ENCODE results near the gene NAA40. TPM values are rescaled to one million over a fixed set of nuclear protein-coding genes. Genes with fewer than 3 reads are reported as not detected.

The NAA40 gene
- total RNA-seq = 36.9 and 38.0 TPM in 2 replicates

DNA sequence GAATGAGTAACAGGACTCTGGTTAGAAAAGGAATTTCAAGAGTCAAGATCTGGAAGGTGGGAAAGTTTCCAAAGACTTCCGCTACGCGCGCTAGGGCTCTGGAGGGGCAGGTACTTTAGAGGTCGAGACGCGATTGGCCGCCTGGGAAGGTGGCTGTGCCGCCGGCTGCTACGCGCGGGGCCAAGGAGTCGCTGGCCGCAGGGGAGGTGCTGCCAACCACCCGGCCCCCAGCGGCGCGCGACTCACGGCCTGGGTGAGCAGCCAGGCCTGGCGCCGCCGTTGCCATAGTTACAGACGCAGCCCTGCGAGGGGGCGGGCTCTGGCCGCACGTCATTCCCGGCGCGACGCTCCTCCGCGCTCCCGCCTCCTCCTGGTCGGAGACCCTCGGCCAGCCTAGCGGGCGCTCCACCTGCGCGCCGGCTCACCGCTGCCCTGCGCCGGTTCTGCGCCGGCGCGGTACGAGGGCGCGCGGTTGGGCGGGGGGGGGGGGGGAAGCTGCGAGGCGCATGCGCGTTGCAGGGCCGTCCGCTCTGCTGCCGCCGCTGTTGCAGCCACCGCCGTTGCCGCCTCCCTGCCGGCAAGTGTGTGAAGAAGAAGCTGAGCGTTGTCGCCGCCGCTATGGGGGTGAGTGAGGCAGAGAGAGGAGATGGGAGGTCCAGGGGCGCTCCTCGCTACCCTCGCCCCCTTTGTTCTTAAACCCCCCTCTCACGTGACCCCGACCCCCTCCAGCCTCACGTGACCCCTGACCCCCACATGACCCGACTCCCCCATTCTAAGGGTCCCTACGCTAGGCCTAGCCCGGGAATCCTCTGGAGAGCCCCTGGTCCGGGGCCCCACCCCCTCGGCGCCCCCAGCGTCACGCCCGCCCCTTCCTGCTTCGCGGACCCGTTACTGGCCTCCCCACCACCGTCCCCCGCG lies at the start of gene NAA40:
NAA40 (plus strand) TSS at position 524 of the 918 bp plus-strand sequence; CDS start at position 619, 95 bp downstream.
- intact Hi-C loops (cut with micrococcal nuclease) = loop anchor here (1.0 to 2.0 kb wide), 4 partner anchors 22 to 100 kb away; partner anchors contain the start of genes COX8A, OTUB1 and RCOR2

DNA sequence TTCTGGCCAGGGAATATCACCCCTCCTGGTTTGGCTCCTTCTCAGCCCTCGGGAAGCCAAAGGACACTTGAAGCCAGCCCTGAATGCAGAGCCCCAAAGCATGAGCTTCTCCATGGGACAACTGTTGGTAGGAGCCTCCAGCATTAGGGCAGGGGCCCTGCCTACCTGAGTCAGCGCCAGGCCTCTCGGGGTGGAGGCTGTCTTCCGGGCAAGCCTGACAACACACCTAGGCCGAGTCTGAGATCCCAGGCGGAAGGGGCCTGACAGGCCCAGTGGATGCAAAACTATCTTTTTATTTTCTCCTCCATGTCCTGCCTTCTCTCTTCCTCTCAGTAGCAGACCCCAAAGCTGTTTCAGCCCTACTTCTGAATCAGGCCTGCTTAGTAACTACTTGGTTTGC lies 49.5 kb upstream of the NAA40 start:
- intact Hi-C loops (cut with micrococcal nuclease) = no loop called here

DNA sequence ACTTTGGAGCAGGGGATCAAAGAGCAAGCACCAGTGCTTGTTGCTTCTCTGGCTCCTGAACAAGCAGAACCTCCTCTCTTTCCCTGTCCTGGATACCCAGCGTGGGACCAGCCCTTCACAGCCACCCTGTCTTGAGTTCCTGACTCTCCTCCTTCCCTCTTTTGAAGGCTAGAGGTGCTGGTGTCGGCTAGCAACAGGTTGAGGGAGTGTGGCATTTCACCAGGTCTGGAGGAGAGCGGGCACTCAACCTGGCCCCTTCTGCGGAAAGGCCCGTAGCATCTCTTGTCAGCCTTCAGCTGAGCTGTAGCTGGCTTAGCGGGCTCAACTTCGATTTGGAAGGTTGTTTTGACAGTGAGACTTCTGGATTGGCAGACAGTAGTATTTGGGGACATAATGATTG lies 48.4 kb upstream of the NAA40 start:
- intact Hi-C loops (cut with micrococcal nuclease) = no loop called here

DNA sequence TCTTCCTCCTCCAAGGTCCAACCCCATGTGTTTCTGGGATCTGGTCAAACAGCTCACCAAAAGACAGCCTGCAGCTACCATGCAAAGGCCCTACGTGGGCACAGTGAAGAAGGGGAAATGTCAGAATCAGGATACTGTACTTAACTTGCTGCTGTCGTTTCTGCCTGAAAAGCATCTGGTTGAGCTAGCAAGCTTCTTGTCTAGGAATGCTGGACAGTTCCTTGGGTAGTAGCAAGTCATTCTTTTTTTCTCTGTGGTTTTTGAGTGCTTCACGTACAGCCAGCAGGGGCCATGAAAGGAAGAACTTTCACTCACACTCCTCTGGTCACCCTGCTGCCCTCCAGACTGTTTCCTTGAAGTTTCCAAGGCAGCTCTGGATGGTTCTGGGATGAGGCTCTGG lies 46.6 kb upstream of the NAA40 start:
- intact Hi-C loops (cut with micrococcal nuclease) = no loop called here

DNA sequence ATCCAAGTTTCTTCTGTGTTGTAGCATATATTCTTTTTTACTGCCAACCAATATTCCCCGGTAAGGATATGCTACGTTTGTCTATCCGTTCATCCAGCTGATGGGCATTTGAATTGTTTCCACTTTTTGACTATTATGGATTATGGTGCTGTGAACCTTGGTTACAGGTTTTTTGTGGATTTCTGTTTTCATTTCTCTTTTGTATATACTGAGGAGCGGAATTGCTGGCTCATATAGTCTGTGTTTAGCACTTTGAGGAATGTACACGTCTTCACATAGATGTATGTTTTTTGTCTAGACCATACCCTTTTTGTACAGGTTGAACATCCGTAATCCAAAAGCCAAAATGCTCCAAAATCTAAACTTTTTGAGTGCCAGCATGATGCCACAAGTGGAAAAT lies 45.4 kb upstream of the NAA40 start:
- intact Hi-C loops (cut with micrococcal nuclease) = no loop called here

DNA sequence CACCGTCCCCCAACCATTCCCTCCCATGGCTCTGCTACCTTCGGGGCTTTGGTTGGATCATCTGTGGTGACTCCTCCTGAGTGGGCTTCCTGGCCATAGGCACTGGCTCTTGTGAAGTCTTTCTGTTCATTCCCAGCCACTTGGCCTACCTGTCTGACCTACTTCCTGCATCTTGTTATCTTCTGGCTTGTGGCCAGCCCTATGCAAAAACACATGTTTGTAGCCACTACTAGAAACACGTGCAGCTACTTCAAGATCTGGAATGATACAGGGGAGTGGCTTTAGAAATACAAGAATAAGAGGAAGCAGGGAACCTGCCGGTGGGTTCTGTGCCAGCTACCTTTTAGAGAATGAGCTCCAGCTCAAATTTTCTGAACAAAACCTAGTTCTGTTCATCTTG lies 42.7 kb upstream of the NAA40 start:
- intact Hi-C loops (cut with micrococcal nuclease) = no loop called here

DNA sequence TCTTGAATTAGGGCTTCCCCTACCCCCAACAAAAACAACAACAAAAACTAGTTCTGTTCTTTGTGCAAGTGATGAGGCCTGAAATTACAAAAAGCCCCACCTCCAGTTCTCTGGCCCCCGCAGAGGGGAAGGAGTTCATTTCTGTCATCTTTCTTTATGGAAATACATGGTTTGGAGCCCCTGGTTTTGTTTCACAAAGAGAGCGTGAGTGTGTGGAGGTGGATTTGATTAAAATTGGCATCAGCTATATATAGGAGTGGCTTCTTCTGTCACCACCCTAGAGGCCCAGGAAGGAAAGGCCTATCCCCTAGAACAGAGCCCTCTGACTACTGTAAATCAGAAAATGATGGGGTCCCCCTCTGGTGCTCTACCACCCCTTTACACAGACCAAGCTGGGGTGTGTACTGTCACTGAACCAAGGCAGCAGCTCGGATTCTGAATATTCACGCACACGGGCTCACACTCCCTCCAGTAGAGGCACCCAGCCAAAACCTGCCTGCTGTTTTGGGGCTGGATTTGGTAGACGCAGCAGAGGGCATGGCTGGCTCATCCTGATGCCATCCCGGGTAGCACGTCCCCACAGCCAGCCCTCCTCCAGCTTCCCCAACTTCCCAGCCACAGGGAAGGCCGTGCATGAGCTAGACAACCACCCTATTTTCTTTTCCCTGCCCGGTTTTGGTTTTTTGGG lies 41.2 kb upstream of the NAA40 start:
- intact Hi-C loops (cut with micrococcal nuclease) = no loop called here

DNA sequence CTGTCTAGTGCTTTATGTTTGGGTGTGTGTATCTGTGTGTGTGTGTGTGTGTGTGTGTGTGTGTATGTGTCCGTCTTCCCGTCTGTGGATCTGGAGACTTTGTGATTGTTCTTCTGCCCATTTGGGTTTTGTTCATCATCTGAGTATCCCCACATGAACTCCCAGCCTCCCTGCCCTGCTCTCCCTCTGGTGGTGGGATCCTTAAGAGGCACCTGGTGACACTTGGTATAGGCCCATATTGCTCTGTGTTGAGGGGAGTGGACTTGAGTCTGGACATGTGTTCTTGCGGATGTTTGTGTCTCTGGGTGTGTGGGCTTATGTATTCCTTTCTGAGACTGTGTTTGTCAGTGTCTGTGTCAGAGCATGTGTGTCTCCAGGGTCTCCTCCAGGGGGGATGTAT lies 37.1 kb upstream of the NAA40 start:
- intact Hi-C loops (cut with micrococcal nuclease) = no loop called here

DNA sequence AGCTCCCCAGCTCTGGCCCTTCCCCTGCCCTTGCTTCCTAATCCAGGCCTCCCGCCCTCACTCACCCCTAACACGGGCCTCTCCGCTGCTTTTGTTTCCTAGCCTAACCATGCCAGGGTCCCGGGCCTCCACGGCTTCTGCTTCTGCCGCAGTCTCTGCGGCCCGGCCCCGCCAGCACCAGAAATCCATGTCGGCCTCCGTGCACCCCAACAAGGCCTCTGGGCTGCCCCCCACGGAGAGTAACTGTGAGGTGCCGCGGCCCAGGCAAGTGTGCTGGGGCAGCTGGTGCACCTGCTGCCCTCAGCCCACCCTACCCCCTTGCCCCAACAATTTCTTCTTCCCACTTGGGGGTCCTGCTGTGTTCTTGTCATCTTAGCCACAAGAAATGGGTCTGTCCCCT lies 34.9 kb upstream of the NAA40 start:
- intact Hi-C loops (cut with micrococcal nuclease) = no loop called here

DNA sequence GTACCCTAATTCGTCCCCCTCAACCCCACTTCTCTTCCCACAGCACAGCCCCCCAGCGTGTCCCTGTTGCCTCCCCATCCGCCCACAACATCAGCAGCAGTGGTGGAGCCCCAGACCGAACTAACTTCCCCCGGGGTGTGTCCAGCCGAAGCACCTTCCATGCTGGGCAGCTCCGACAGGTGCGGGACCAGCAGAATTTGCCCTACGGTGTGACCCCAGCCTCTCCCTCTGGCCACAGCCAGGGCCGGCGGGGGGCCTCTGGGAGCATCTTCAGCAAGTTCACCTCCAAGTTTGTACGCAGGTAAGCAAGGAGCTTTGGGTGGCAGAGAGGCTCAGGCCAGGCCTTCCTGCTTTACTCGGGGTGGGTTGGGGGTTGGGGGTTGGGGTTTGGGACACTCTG lies 34.1 kb upstream of the NAA40 start:
- intact Hi-C loops (cut with micrococcal nuclease) = no loop called here

DNA sequence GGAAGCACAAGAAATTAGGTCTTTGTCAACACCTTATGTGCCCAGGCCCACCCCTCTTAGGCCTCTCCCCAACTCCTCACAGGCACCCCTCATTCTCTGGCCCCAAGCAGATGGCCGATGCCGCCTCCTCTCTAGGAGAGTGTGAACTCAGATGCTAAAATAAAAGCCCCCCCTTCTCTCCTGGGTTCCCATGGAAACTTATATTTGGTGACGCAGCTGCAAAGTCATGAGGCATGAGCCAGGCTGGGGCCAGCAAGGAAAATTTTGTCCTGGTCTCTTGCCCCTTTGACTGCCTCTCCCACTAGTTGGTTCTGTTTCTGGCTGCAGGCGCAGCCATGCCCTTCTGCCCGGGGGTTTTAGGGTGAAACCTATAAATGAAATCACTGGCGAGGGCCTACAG lies 33.6 kb upstream of the NAA40 start:
- intact Hi-C loops (cut with micrococcal nuclease) = no loop called here

DNA sequence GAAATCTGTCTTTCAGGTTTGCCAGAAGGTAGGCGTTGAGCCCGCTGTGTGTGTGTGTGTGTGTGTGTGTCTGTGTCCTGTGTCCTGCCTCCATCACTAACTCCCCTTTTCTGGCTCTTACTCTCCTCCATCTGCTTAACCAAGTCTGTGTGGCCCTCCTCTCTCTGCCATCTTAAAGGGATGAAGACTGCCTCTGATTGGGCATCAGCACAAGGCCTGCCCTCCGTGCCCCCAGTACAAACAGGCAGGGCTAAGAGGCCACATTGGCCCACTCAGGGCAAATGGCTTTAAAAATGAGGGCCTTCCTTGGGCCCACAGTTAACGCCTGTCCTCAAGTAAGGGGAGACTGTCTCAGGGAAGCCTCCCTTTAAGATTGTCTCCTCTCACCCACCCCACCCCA lies 32.7 kb upstream of the NAA40 start:
- intact Hi-C loops (cut with micrococcal nuclease) = loop anchor here (1.0 kb wide), 1 partner anchor 69 kb away; no protein-coding TSS in a partner anchor

DNA sequence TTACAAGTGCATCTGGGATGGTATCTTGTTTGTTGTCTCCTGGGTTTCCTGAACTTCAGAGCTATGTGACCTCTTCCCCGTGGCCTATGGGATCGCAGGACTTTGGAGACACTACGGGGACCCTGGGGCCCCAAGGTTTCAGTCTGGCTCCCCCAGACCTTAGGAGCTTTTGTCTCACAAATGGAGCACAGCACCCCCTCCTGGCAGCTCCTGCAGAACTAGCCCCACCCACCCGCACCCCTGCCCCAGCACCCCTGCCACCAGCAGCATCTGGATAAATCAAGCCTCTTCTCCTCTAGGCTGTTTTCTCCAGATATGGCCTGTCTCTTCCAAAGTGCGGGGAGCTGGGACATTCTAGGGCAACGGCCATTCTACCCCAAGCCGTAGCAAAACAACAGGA lies 32.2 kb upstream of the NAA40 start:
- intact Hi-C loops (cut with micrococcal nuclease) = loop anchor here (1.0 kb wide), 1 partner anchor 69 kb away; no protein-coding TSS in a partner anchor

DNA sequence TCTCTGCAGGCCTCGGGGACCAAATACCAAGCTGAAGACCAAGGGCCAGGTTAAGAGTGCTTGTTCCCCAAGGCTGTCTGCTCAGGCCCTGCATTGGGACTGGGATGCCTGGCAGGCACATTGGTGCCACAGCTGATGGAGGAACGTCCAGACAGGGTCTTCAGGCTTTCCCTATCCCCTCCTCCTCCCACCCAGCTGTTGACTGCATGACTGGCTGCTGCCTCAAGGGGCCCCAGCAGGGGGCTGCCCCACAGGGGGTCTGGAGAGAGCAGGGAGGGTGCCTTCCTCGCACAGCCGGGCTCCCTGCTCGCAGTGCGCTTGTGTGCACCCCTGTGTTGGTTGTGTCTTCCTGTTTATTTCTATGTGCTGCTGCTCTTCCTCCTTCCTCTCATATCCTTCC lies 31.7 kb upstream of the NAA40 start:
- intact Hi-C loops (cut with micrococcal nuclease) = no loop called here

DNA sequence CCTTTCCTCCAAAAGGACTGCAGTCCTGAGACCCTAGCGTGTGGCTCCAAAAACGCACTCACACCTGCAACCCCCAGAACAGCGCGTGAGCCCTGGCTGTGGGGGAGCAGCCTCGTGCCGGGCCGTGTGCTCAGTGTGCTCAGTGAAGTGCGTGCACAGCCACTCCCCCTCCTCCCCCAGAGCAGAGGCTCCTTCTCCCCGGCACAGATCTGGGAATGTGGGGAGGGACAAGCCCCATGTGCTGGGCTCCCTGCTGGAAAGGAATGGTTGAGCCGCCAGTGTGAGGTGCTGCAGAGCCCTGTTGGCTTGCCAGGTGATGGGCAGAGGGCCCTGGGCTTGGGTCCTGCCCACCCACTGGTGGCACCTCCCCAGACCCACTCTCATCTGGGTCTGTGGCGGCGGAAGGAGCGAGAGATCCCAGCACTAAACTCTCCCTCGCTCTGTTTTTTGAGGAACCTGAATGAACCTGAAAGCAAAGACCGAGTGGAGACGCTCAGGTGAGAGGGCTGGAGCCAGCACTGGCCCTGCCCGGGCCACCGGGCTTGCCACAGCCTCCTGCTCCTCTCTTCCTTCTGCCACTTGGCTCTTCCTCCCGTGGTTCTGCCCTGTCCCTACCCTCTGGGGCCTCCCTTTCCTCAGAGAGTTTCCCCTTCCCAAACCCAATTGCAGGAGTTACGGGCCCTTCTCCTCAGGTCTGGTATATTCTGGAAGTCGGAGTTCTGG lies 30.8 kb upstream of the NAA40 start:
- intact Hi-C loops (cut with micrococcal nuclease) = no loop called here

DNA sequence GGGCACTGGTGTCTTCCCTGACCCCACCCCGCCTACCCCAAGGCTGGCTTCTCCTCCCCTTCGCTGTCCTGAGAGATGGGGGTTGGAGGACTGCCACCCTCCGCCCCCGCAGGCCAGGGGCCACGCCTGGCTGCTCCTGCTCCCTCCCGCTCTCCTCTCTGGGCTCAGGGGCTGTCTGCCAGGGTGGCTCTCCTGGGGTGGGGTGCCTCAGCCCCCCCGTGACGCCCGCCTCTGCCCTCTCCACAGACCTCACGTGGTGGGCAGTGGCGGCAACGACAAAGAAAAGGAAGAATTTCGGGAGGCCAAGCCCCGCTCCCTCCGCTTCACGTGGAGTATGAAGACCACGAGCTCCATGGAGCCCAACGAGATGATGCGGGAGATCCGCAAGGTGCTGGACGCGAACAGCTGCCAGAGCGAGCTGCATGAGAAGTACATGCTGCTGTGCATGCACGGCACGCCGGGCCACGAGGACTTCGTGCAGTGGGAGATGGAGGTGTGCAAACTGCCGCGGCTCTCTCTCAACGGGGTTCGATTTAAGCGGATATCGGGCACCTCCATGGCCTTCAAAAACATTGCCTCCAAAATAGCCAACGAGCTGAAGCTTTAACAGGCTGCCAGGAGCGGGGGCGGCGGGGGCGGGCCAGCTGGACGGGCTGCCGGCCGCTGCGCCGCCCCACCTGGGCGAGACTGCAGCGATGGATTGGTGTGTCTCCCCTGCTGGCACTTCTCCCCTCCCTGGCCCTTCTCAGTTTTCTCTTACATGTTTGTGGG lies 30.0 kb upstream of the NAA40 start:
- intact Hi-C loops (cut with micrococcal nuclease) = no loop called here

DNA sequence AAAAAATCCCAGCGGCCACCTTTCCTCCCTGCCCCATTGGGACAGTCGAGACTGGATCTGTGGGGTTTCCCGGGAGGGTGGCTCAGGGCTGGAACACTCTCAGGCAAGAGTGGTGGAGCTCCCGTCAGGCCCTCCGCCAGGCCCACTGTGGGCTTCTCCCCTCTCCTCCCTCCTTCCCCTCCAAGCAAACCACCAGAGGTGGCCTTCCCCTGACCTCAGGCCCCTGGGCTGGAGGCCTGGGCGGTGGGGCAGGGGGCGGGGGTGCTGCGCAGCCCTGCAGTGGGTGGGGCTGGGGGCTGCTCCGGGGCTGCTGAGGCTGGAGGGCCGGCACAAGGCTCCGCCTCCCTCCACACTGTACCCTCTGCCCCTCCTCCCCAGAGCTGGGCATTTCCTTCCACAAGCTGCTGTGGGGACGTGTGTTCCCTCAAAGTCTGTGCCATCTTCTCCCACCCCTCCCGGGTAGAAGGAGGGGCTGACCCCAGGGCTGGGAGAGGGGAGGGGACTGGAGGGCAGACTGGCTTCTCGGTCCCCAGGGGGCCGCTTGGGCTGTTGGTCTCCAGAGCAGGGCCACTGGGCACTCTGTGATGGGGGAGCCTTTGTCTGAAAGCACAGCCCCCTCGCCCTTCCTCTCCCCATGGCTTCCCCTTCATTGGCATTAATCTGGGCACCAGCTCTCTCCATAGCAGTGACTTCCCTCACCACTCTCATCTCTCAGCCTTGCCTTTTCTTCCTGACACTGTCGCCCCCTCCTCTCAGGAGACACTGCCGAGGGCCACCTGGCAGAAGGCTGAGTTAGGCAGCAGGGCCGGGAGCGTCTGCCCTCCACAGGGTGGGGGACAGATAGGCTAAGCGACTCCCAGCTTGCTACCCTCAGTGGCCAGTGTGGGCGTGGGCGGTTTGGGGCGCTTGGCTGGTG lies 29.0 kb upstream of the NAA40 start:
- intact Hi-C loops (cut with micrococcal nuclease) = no loop called here

DNA sequence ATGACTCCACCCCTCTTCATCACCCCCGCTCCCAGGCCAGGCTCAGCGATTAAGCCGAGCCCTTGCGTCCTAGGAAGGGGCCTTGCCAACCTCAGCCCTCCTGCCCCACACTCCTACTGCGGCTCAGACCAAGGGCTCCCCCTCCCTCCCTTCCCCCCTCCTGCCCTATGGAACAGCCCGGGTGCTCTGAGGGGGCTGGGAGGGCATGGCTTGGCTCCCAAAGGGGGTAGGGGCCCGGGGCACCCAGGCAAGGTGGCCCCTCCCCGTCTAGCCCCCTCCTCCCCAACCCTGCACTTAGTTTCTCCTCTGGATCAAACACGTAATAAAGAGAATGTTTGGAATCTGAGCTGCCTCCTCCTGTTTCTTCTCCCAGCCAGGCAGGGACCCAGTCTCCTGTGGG lies 28.1 kb upstream of the NAA40 start:
- intact Hi-C loops (cut with micrococcal nuclease) = no loop called here

DNA sequence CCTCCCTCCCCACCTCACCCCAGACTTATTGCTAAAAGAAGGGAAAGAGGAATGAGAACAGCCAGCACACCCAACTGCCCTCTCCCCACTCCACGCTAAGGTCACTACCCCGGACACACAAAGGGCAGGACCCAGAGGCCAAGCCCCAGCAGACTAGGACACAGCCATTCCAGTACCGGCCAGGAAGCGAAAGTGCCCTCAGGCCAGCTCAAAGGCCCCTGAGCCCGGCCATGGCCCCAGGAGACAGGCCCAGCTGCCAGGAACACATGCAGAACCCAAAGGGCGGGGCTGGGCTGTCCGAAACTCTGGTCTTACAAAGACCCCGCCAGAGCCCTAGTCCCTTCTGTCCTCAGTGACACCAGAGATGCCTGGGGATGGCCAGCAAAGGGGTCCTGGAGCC lies 27.4 kb upstream of the NAA40 start:
- intact Hi-C loops (cut with micrococcal nuclease) = no loop called here

DNA sequence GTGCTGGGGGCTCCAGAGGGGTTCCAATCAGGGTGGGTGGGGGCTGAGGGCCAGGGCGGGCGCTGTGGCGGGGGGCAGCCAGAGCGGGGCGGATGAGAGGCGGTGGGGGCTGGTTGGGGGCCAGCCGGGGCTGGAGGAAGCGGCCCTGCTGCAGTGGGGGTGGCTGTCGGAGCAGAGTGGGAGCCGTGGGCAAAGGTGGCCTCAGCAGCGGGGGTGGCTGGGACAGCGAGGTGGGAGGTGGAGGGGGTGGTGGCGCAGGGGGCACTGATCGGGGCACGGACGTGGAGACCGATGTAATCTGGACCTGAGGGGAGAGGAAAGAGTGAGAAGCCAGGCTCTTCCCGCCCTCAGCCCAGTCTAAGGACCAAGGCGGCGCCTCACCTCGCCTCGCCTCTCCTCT lies 26.9 kb upstream of the NAA40 start:
- intact Hi-C loops (cut with micrococcal nuclease) = no loop called here

All from T-helper 2 cell treated with Interferon-gamma antibody and Interleukin-4, amounts not matched to agents 100 ng/mL and 5 ng/mL, for 36 hours (primary cell).